ENCODE measurements around the gene MECP2.

The MECP2 gene

GRCh38 chrX:154115750-154116149 lies 18.2 kb upstream of the MECP2 start:
- no peak for DNase-seq
- ATAC-seq: no peak

GRCh38 chrX:154115071-154115470 lies 17.6 kb upstream of the MECP2 start:
- ATAC-seq: no peak
- DNase-seq: no peak

DNA sequence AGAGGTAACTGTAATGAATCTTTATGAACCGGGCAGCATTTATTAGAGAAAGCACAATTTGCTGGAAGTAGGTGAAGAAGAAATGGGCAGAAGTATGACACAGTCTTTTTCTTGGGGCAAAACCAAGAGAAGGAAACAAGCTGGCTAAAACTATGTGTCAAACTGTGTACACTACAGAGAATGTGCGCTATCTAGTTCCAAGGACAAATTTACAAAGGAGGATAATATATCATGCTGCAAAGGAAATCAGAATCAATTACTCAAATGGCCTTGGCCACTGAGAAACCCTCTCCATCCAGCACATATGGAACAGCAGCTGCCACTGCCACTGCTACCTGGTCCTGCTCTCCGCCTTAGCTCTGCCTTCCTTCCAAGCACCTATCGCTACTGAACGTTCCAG lies 17.1 kb upstream of the MECP2 start:
- DNase-seq (no peak), ATAC-seq (no peak)

- DNase-seq (no peak), ATAC-seq (no peak)
Observed at GRCh38 chrX:154113729-154114128, 16.2 kb upstream of the MECP2 start.

DNA sequence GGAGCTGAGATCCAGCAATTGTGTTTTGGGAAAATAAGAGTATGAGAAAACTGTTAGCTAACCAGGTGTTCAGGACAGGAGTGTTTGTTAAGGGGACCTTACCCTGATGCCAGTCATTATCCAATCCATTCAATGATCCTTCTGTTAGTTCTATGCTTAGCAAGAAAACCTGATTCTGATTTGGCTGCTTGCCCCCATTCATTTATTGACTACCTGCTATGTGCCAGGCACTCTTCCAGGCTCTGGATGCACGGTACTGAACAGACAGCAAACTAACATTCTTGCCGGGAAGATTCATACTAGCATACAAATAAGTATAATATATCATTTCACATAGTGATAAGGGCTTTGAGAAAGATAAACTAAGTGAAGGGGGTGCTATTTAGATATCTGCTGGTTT lies 1.0 kb upstream of the MECP2 start:
- no peak for ATAC-seq
- DNase-seq: no peak

- peak; percentile 78 for DNase-seq
Observed at GRCh38 chrX:154097003-154097588, 421 bp downstream of the MECP2 start.

GRCh38 chrX:154096140-154097002 lies 1.1 kb downstream of the MECP2 start:
- ATAC-seq: peak; percentile 48

More at GRCh38 chrX:154097003-154097588, 421 bp downstream of the MECP2 start:
- ATAC-seq: peak; percentile 27

DNA sequence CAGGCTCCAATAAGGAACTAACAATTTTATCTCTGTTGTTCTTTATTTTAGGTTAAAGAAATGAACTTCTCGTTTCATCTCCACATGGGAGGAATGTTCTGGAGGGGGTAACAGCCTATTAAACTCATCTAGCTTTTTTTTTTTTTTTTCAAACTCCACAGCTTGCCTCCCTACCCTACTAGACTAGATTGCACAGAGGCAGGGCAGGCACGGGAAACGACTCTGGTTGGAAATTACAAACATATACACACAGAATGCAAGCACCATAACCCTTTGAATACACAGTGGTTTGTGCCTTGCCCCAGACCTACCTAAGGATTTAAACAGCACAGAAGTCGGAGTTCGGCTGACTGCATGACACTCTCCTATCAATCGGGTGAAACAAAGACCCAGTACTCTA lies 2.7 kb downstream of the MECP2 start:
- ATAC-seq: no peak

More at GRCh38 chrX:154096140-154097002, 1.1 kb downstream of the MECP2 start:
- peak; percentile 27 for DNase-seq

DNA sequence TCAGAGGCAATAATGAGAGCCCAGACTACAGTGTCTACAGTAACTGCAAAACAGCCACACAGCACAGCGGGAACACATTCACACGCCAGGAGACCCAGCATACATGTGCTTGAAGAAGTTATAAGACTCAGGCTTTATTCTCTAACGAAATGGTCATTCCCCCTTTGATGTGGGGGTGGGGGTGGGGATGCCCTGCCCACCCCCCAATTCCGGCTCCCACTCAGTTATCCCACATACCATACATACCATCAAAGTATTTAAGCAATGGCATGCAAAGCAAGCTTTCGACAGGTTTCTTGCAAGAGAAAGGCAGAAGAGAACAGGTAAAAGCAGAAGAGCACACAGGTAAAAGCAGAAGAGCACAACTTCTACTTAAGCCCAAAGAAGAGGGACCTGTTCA lies 3.6 kb downstream of the MECP2 start:
- no peak for ATAC-seq

More for the DNA sequence above, 2.7 kb downstream of the MECP2 start:
- DNase-seq: no peak

GRCh38 chrX:154092371-154092770 lies 5.1 kb downstream of the MECP2 start:
- DNase-seq: no peak
- ATAC-seq: no peak

More for the DNA sequence above, 3.6 kb downstream of the MECP2 start:
- DNase-seq: no peak

DNA sequence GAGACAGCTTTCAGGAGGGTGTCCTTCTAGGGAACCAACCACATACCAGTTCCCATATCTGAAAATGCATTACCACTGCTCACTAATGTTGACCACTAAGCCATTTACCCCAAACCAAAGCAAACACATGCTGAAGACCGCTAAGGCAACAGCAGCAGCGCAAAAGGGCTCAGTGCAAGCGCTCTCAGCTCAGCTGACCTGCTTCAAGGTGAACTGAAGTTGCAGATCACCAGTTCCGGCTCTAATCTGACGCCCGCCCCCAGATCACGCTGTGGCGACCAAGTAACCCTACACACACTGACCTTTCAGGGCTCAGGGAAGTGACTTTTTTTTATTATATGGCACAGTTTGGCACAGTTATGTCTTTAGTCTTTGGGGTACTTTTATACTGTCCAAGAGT lies 5.8 kb downstream of the MECP2 start:
- peak; percentile 41 for DNase-seq
- ATAC-seq: peak; percentile 40

GRCh38 chrX:154090731-154091130 lies 6.8 kb downstream of the MECP2 start:
- ATAC-seq: no peak
- DNase-seq: no peak

- DNase-seq (no peak), ATAC-seq (peak; percentile 72)
Observed at GRCh38 chrX:154084449-154085300, 12.8 kb downstream of the MECP2 start.

- ATAC-seq (no peak), DNase-seq (no peak)
Observed at GRCh38 chrX:154083126-154083517, 14.4 kb downstream of the MECP2 start.

GRCh38 chrX:154082396-154083125 lies 15.0 kb downstream of the MECP2 start:
- ATAC-seq (no peak), DNase-seq (no peak)

DNA sequence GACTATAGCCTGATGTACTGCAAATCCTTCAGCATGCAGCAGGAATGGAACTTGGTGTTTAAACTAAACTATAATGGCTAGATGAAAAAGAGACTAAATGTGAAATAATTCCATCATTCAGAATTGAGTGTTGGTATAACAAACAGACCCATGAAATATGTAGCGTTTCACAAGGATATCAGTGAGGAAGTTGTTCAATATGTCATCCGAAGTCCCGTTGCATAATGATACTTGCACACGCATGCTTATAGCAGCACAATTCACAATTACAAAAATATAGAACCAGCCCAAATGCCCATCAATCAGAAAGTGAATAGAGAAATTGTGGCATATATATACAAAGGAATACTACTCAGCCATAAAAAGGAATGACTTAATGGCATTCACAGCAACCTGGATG lies 20.4 kb downstream of the MECP2 start:
- DNase-seq (no peak), ATAC-seq (no peak)

- DNase-seq (no peak), ATAC-seq (peak; percentile 28)
Observed at GRCh38 chrX:154074199-154074598, 23.3 kb downstream of the MECP2 start.

DNA sequence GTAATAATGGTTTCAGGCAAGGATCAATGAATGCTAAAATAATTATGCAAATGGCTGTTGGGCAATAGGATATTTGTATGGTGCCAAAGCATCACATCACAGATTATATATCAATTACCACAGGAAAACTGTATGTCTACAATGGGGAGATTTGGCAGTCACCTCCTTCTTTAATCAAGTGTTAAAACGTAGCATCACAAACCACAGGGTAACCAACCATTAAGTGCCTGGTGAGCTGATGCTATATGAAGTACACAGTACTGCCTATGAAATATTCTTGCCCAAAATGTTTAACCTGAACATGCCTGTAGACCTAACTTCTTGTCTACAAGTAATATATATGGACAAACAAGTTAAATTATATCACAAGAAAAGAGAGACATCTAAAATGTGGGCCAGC lies 25.3 kb downstream of the MECP2 start:
- no peak for ATAC-seq

GRCh38 chrX:154068560-154068959 lies 29.0 kb downstream of the MECP2 start:
- DNase-seq (no peak), ATAC-seq (no peak)

More for the DNA sequence above, 25.3 kb downstream of the MECP2 start:
- DNase-seq: no peak

GRCh38 chrX:154064637-154065435 lies 32.7 kb downstream of the MECP2 start:
- DNase-seq (no peak), ATAC-seq (no peak)

DNA sequence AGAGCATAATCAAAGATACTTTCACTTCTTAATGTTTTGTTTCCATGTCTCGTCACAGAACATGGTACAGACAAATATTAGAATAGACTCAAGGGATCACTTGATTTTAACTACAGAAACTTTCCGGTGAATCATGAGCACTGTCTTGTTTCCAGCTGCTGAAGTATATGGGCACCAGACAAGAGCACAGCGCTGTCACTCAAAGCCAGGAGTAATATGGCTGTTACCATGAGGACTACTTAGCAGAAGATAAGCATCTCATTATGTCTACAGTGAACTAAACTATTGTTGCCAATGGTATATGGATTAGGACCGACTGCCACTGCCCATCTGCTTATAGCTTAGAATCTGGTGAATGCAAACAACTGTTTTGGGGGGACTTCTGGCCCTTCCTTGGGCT lies 34.3 kb downstream of the MECP2 start:
- no peak for DNase-seq
- peak; percentile 51 for ATAC-seq

Data from stimulated activated naive CD8-positive, alpha-beta T cell treated with anti-CD3 and anti-CD28 coated beads, Interleukin-15, Interleukin-2, amounts not matched to agents 100 U/mL and 50 U/mL, for 24 hours (primary cell).